HG02870 (cell line): ENCODE data around the gene ELAVL4.

Experiments used
- ATAC-seq: cut with Tn5 transposase; IDR thresholded peaks from one replicate; pipeline ENCODE4 v1.9.1; 2021; ENCODE audit warnings: mild to moderate bottlenecking, moderate library complexity; ENCODE audit not compliant: unreplicated experiment

The ELAVL4 gene

DNA sequence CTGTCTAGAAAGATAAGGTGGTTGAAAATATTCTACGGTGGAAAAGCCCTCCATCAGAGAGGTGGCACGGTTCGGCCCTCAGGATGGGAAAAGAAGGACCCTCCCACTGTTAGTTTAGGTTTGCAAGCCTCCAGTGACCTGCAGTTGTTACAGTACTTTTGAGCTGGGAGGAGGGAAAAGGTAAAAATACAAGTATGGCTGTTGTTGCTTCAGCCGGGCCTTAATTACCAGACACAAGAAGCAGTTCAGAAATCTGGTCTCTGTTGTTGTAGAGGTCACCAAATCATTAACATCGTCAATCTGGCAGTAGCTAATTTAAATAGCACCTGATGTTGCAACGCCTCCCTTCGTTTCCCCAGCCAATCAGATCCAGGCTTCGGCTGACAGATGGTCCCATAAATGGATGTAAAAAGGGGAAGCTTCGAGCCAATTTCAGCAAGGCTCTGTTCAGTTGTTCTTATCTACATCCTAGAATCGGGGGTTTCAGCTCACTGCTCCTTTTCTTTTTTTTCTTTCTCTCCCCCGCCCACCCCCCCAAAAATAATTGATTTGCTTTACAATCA lies at the start of gene ELAVL4:
Gene ELAVL4, plus strand, starts transcription at position 424 of the 563 bp plus-strand sequence. CDS start 270 bp downstream, outside the sequence.
- ATAC-seq, result no peak

GRCh38 chr1:50060279-50060678 lies 48.4 kb upstream of the ELAVL4 start:
- no peak for ATAC-seq

- ATAC-seq, result no peak
Observed at GRCh38 chr1:50066806-50067205, 41.9 kb upstream of the ELAVL4 start.

DNA sequence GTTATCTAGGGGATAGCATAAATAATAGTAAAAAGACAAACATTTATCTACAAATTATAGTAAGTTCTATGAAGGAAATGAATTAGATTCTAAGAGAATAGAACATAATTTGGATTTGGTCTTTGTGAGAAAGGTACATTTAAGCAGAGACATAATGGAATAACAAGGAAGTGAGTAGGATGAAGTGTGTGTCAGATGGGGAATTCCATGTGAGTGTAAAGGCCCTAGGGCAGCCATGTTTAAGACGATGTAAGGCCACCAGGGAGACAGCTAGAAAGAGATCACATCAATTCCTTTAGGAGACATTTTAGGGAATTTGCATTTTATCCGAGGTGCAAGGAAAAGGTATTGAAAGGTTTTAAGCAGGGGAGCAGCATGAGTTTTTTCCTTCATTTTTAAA lies 33.8 kb upstream of the ELAVL4 start:
- ATAC-seq, result no peak

DNA sequence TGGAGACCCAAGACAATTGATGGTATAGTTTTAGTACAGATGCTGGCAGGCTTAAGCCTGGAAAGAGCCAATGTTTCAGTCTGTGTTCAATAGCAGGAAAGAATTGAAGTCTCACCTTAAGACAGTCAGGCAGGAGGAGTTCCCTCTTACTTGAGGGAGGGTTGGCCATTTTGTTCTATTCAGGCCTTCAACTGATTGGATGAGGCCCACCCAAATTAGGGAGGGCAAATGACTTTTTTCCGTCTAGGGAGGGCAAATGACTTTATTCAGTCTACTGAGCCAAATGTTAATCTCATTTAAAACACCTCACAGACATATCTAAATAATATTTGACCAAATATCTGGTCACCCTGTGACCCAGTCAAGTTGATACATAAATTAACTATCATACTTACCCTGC lies 31.4 kb upstream of the ELAVL4 start:
- no peak for ATAC-seq

- no peak for ATAC-seq
Observed at GRCh38 chr1:50080904-50081586, 27.7 kb upstream of the ELAVL4 start.

DNA sequence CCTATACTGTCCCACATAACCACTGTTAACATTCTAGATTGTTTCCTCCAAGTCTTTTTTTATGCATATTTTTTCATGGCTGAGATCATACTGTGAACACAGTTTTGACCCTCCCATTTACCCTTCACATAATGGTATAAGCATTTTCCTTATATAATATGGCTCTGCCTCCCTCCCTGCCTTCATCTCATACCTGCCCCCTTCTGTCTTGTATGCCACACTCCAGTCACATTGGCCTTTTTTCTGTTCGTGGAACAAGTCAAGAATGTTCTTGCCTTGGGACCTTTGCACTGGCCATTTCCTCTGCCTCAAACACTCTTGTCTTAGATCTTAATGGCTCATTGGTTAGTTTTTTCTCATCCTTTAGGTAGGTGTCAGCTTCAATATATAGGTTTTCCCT lies 24.3 kb upstream of the ELAVL4 start:
- no peak for ATAC-seq

DNA sequence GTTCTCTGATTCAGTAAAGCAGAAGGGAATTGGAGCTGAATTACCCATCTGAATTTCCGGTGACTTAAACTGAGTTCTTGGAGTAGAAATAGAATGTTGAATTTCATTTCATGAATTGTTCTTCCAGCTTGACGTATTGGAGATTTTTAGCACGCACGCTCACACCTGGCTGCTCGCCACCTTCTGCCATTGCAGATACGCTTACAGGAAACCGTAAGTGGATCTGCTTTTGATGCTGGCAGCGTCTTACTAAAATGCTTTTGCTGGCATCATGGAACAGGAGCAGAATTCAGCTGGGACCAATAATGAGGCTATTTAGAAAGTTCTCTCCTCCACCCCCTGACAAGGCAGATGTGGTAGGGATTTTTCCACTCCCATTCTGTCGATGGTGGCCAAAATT lies 17.7 kb upstream of the ELAVL4 start:
- ATAC-seq, result no peak

DNA sequence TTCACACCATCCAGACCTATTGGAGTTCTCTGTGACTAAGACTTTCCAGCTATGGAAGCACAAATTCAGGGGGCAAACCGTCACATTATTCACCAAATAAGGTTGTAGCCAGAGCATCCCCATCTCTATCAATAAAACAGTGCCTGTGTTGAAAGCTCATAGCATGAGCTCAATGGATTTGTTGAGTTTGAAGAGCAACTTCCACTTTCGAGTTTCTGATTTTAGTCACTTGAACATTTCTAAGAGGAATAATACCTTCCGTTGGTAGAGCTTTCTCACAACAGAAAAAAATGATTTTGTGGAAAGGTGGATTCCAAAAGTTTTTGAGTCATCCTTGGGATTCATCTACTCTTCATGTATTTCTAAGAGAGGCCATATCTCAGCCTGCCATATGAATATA lies 13.0 kb upstream of the ELAVL4 start:
- no peak for ATAC-seq

GRCh38 chr1:50097021-50097679 lies 11.6 kb upstream of the ELAVL4 start:
- no peak for ATAC-seq

- no peak for ATAC-seq
Observed at GRCh38 chr1:50097791-50098190, 10.9 kb upstream of the ELAVL4 start.

- ATAC-seq, result no peak
Observed at GRCh38 chr1:50098591-50099021, 10.1 kb upstream of the ELAVL4 start.

DNA sequence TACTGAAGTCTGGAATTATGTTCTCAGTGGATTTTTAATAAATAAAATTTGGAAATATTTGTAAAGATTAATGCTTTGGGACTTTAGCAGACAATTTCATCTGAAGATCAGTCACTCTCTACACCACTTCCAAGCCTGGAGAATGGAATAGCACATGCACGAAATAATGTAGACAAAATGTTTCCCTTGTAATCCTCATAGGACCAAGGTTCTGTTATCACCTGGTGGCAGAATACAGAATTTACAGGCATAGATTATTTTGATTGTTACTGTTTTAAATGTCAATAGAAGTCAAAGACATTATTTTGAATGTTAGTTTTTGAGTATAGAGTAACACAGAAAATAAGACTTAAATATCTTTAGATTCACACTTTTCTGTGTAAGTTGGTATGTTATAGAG lies 9.1 kb upstream of the ELAVL4 start:
- ATAC-seq, result no peak

DNA sequence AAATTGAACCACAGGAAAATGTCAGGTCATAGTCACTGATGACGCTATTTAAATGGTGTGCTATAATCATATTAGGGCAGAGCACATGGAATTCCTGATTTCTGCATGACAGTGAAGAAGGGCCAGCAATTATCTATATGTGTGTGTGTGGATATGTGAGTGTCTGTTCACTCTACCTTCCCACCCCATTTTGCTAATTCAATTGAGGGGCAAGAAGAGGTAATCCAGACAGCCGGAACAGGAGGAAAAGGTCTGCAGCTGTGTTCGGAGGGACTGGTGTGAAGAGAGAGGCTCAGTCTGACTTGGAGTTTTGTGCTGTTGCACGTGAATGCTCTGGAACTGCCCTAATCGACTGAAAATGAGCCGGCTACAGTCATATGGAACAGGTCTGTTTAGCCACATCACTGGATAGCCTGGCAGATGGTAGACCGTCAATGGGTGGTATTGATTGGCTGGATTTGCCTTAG lies 5.1 kb upstream of the ELAVL4 start:
- no peak for ATAC-seq

GRCh38 chr1:50105433-50105832 lies 3.3 kb upstream of the ELAVL4 start:
- no peak for ATAC-seq

DNA sequence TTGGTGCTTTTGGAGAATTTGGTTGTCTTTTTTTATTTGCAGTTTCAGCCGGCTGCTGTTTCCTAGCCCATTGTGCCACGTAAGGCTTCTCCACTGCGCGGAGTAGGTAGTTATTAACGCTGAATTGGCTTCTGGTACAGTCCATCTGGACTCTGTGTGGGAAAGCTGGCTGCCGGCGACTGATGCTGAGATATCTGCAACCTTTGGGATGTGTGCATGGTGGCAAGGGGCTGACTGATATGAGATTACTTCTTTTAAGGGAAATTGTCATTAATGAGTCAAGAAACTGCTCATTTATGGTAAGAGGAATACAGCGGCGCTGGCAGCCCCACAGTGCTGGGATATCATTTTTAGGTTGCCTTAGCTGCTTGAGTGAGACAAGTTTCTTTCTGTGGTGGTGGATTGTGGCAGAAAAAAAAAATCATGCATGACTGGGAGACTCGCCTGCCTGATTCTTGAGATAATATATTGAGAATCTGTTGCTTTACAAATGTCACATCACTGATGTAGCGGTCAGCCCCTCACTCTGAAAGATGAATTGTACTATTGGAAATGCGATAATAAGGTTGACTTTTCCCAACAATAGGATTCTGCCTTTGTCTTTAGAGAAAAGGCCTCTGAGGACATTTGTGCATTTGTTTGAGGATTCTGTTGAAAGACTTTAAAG lies 2.5 kb upstream of the ELAVL4 start:
- ATAC-seq, result no peak

DNA sequence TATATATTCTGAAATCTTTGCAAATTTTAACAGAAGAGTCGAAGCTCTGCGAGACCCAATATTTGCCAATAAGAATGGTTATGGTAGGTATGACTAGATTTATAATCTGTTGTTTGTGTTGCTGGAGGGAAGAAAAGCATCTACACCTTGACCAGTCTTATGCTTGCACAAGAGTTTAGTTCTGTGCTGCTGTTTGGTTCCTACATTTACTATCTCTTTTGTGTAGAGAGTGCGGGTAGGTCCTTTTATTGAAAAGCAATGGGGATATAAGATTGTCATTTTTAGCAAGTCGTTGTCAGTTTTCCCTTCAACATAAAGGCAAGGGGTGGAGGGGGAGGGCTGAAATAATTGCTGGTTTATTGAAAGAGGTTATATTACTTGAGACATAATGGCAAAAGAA lies 396 bp downstream of the ELAVL4 start:
- no peak for ATAC-seq

- peak; percentile 51 for ATAC-seq
Observed at GRCh38 chr1:50109647-50110075, 941 bp downstream of the ELAVL4 start.

GRCh38 chr1:50110151-50110550 lies 1.4 kb downstream of the ELAVL4 start:
- no peak for ATAC-seq

- ATAC-seq, result no peak
Observed at GRCh38 chr1:50110656-50111055, 1.9 kb downstream of the ELAVL4 start.

GRCh38 chr1:50111503-50111902 lies 2.8 kb downstream of the ELAVL4 start:
- ATAC-seq, result no peak

DNA sequence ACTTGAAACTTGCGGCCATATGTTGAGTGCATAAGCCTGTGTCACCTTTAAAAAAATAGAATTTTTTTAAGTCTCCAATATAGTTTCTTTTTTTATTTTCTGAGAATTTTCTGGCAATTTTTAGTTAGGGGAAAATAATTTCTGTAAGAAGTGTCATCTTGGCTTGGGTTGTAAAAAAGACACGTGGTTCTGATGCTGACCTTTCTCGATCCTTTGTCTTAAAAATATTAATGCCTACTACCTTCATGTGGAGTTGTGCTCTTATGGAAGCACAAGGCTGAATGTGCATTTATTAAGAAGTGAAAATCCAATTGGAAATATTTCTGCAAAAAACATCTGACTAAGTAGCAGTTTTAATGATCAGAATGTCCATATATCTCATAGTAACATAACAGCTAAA lies 3.5 kb downstream of the ELAVL4 start:
- no peak for ATAC-seq
